Ascending aorta (tissue), 2 donors: ENCODE measurements around the gene PPP1R2. TPM values are rescaled to one million over a fixed set of nuclear protein-coding genes. Genes with fewer than 3 reads are reported as not detected.

Source experiments
- DNase-seq, 2 donors: peaks; one replicate each; pipeline ENCODE4 v3.0.0-alpha.2; 2019; ENCODE audit warnings: low spot score in 2 of 2
- H3K27ac ChIP-seq, 2 donors: fragments of 200-600 bp; sonication (generic); one replicate each; pipeline ENCODE4 v1.5.1; 2016 to 2017; ENCODE audit warnings: mild to moderate bottlenecking in 1 of 2
- H3K27me3 ChIP-seq: fragments of 200-600 bp; sonication (generic); one replicate; pipeline ENCODE4 v1.5.1; 2017
- H3K36me3 ChIP-seq, 2 donors: fragments of 200-600 bp; sonication (generic); one replicate each; pipeline ENCODE4 v1.5.1; 2016
- H3K4me1 ChIP-seq, 2 donors: fragments of 200-600 bp; sonication (generic); one replicate each; pipeline ENCODE4 v1.5.1; 2016 to 2017; ENCODE audit warnings: mild to moderate bottlenecking in 1 of 2
- H3K4me3 ChIP-seq, 2 donors: fragments of 200-600 bp; sonication (generic); one replicate each; pipeline ENCODE4 v1.5.1; 2016 to 2017; ENCODE audit warnings: mild to moderate bottlenecking in 1 of 2
- H3K9me3 ChIP-seq, 2 donors: fragments of 200-600 bp; sonication (generic); one replicate each; pipeline ENCODE4 v1.5.1; 2016
- intact Hi-C: fragments of 100-400 bp; cut with DNase I; formaldehyde crosslinking; loops from one replicate; pipeline ENCODE4 v1.15.1; 2023
- total RNA-seq: library from RNA; depleted of rRNA; stranded (reverse); fragments of >200 nt; gene quantifications from one replicate; pipeline ENCODE4 v1.1.0, GENCODE V29; 2016
- TF ChIP-seq, protein P1 (sequence below), 3 experiments: fragments of 200-600 bp in 2 of 3; fragments of 450-650 bp in 1 of 3; sonication (generic) in 2 of 3; IDR thresholded peaks; one replicate each; pipeline ENCODE4 v1.5.1; 2016 to 2019; ENCODE audit warnings: antibody characterized with exemption in 3 of 3, mild to moderate bottlenecking in 1 of 3, moderate library complexity in 1 of 3

The PPP1R2 gene
- total RNA-seq, 1 donor from 2014 or later: 62.3 TPM

DNA sequence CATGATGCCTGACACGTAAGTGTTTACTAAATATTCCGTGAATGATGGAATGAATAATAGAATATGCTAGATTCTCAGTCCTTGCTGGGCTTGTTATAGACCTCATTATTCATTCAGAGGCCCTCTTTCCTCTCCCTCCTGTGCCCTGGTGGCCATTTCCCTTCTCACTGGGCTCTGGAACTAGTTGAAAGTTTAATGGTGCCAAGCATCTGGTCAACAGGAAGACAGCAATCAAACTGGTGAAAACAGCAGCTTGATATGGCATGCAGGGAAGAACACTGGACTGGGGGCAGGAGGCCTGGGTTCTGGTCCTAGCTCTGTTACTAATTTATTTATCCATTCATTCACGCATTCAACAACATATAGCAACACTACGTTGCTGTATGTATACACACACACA lies 44.3 kb upstream of the PPP1R2 start:
- no peak for DNase-seq
- H3K4me3 ChIP-seq: no peak overlapping the region
- TF ChIP-seq, protein P1, sequence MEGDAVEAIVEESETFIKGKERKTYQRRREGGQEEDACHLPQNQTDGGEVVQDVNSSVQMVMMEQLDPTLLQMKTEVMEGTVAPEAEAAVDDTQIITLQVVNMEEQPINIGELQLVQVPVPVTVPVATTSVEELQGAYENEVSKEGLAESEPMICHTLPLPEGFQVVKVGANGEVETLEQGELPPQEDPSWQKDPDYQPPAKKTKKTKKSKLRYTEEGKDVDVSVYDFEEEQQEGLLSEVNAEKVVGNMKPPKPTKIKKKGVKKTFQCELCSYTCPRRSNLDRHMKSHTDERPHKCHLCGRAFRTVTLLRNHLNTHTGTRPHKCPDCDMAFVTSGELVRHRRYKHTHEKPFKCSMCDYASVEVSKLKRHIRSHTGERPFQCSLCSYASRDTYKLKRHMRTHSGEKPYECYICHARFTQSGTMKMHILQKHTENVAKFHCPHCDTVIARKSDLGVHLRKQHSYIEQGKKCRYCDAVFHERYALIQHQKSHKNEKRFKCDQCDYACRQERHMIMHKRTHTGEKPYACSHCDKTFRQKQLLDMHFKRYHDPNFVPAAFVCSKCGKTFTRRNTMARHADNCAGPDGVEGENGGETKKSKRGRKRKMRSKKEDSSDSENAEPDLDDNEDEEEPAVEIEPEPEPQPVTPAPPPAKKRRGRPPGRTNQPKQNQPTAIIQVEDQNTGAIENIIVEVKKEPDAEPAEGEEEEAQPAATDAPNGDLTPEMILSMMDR (IDR thresholded peaks at IDR 0.05): no peak
- no peak overlapping the region for H3K27ac ChIP-seq
- H3K36me3 ChIP-seq: no peaks in the 10 kb centered on the region
- intact Hi-C loops: no loop called here
- no peaks in the 10 kb centered on the region for H3K27me3 ChIP-seq
- H3K4me1 ChIP-seq: no peaks in the 10 kb centered on the region
- H3K9me3 ChIP-seq: no peaks in the 10 kb centered on the region

DNA sequence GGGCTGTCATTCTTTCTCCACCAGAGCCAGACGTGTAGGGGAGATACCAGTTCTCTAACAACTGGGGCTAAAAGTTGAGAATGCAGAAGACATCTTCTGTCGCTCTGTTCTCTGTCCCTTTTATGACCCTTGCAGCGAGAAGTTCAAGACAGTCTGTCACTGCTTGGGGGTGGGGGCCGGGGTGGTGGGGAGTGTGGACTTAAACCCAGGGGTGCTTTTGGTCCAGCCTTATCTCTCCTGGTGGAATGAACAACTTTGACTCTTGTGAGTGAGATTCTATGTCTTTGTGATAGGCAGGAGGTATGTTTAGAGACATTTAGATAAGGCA lies 41.4 kb upstream of the PPP1R2 start:
- DNase-seq: no peak
- TF ChIP-seq, protein P1 (IDR thresholded peaks at IDR 0.05): no peak
- Histone ChIP-seq H3K36me3 (no peaks in the 10 kb centered on the region), H3K27ac (no peak overlapping the region), H3K27me3 (no peaks in the 10 kb centered on the region), H3K4me1 (no peaks in the 10 kb centered on the region), H3K9me3 (no peaks in the 10 kb centered on the region), H3K4me3 (no peak overlapping the region)
- intact Hi-C loops: no loop called here

- TF ChIP-seq, protein P1 (IDR thresholded peaks at IDR 0.05): no peak
- H3K27me3 ChIP-seq: no peaks in the 10 kb centered on the region
- peak within 1 kb of the TSS in 1 of 2 donors; percentile 8 for H3K4me3 ChIP-seq
- no peaks in the 10 kb centered on the region for H3K36me3 ChIP-seq
- no peak for DNase-seq
- H3K4me1 ChIP-seq: no peaks in the 10 kb centered on the region
- H3K27ac ChIP-seq: no peak within 1 kb of the TSS
- intact Hi-C loops: no loop called here
- H3K9me3 ChIP-seq: no peaks in the 10 kb centered on the region
Observed at GRCh38 chr3:195583831-195584542, 40.9 kb upstream of the PPP1R2 start, which contains the start of gene APOD. TSS of gene APOD (minus strand) at chr3:195583940. CDS start at chr3:195579461, 4,479 bp downstream.

GRCh38 chr3:195582947-195583346 lies 39.8 kb upstream of the PPP1R2 start:
- no peak overlapping the region for H3K27ac ChIP-seq
- no peaks in the 10 kb centered on the region for H3K9me3 ChIP-seq
- H3K4me3 ChIP-seq: no peak overlapping the region
- H3K4me1 ChIP-seq: no peaks in the 10 kb centered on the region
- peak in 1 of 2 donors; percentile 19 for DNase-seq
- no peaks in the 10 kb centered on the region for H3K27me3 ChIP-seq
- TF ChIP-seq, protein P1 (IDR thresholded peaks at IDR 0.05): no peak
- no peaks in the 10 kb centered on the region for H3K36me3 ChIP-seq
- intact Hi-C loops: no loop called here

DNA sequence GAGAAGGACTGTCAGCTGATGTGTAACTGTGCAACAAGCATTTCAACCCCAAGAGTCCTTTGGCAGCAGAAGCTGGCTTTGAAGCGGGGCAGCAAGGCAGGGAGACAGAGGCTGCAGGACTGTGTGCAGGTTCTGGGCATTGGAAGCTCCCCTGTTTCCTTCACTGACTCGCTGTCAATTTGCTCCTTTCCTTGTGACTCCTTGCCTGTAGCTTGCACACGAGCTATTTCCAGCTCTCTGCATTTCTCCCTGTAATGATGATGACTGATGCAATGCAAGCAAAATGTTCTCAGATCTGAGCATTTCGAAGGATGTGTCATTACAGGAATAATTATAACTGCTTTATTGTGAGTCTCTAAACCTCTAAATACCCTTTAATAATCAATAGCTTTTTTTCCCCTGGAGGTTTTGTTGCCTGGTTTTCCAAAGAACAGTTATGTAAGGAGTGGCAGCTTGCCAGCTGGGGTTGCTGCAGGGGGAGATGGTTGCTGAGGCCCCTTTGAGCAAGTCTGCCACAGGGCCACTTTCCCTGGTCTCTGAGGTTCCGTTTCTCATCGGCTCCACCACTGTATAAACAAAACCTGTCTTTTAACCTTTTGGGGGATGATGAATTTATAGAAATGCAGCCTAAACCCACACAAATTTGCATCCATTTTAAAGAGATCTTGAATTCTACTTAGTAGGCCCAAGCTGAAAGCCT lies 37.8 kb upstream of the PPP1R2 start:
- no peaks in the 10 kb centered on the region for H3K36me3 ChIP-seq
- intact Hi-C loops: no loop called here
- TF ChIP-seq, protein P1 (IDR thresholded peaks at IDR 0.05): no peak
- no peak overlapping the region for H3K27ac ChIP-seq
- no peaks in the 10 kb centered on the region for H3K4me1 ChIP-seq
- H3K4me3 ChIP-seq: no peak overlapping the region
- DNase-seq: no peak
- no peaks in the 10 kb centered on the region for H3K27me3 ChIP-seq
- no peaks in the 10 kb centered on the region for H3K9me3 ChIP-seq
